ENCODE results near the gene SS18L1.

- TF ChIP-seq POLR2A (IDR thresholded peaks at IDR 0.05) (no peak), CTCF (IDR thresholded peaks at IDR 0.05) (no peak)
Observed at GRCh38 chr20:62228982-62229545, 85.5 kb downstream of the SS18L1 start.

Measured in testis (tissue), 2 donors.